Ishikawa (cell line): ENCODE results near the gene MMP14.
A peak's percentile ranks its signal among the peaks of the same experiment; 100 is the strongest.

ENCODE experiments used
- CEBPB ChIP-seq: IDR thresholded peaks from 2 replicates; pipeline ENCODE4 v1.6.1; 2012
- CREB1 ChIP-seq: IDR thresholded peaks from 2 replicates; pipeline ENCODE4 v1.6.1; 2012; ENCODE audit warnings: low read depth
- EGR1 ChIP-seq: IDR thresholded peaks from 2 replicates; pipeline ENCODE4 v1.6.1; 2012
- EP300 ChIP-seq: IDR thresholded peaks from 2 replicates; pipeline ENCODE4 v1.6.1; 2012; ENCODE audit warnings: borderline replicate concordance
- FOXM1 ChIP-seq: IDR thresholded peaks from 2 replicates; pipeline ENCODE4 v1.6.1; 2012; ENCODE audit warnings: low read depth, borderline replicate concordance
- NFIC ChIP-seq: IDR thresholded peaks from 2 replicates; pipeline ENCODE4 v1.6.1; 2012
- RAD21 ChIP-seq: IDR thresholded peaks from 2 replicates; pipeline ENCODE4 v1.6.1; 2012; ENCODE audit warnings: low read depth
- REST ChIP-seq: IDR thresholded peaks from 2 replicates; pipeline ENCODE4 v1.6.1; 2012; ENCODE audit warnings: low read depth, mild to moderate bottlenecking
- TAF1 ChIP-seq: IDR thresholded peaks from 2 replicates; pipeline ENCODE4 v1.6.1; 2012; ENCODE audit warnings: low read depth, mild to moderate bottlenecking
- TCF12 ChIP-seq: IDR thresholded peaks from 2 replicates; pipeline ENCODE4 v1.6.1; 2012; ENCODE audit warnings: low read depth
- TEAD4 ChIP-seq: IDR thresholded peaks from 2 replicates; pipeline ENCODE4 v1.6.1; 2012
- YY1 ChIP-seq: IDR thresholded peaks from 2 replicates; pipeline ENCODE4 v1.6.1; 2012; ENCODE audit warnings: low read depth
- ZBTB7A ChIP-seq: IDR thresholded peaks from 2 replicates; pipeline ENCODE4 v1.6.1; 2012; ENCODE audit warnings: low read depth
- TF ChIP-seq, protein P1 (sequence below): IDR thresholded peaks from 2 replicates; pipeline ENCODE4 v1.6.1; 2012
- TF ChIP-seq, protein P2 (sequence below): IDR thresholded peaks from 2 replicates; pipeline ENCODE4 v1.6.1; 2012

Gene MMP14

DNA sequence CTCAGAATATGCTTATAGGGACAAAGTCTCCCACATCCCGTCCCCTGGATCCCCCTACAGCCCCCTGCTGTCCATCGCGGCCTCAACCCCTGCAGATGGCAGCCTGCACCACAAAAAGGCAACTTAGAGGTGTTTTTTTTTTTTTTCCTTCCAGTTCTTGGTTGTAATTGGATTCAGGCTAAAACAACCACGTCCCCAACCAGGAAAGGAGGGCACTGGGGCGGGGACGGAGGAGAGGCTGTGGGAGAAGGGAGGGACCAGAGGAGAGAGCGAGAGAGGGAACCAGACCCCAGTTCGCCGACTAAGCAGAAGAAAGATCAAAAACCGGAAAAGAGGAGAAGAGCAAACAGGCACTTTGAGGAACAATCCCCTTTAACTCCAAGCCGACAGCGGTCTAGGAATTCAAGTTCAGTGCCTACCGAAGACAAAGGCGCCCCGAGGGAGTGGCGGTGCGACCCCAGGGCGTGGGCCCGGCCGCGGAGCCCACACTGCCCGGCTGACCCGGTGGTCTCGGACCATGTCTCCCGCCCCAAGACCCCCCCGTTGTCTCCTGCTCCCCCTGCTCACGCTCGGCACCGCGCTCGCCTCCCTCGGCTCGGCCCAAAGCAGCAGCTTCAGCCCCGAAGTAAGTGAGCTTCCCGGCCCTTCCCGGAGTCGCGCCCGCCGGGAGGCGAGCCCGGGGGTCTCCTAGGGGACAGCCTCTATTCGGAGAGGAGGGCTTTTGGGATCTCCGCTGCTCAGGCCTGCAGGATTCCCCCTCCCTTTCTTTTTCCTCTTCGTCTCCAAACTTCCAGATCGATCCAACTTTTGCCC lies at the start of gene MMP14:
Gene MMP14 (plus strand): TSS at position 285 of the 813 bp plus-strand sequence. CDS start 233 bp downstream, at position 518.
- TF ChIP-seq TAF1 (0 out of 2 replicates have a peak, but pooled peaks have one; percentile 5), CEBPB (no peak), ZBTB7A (peak; percentile 79)

- TF ChIP-seq FOXM1 (no peak), NFIC (no peak)
Measured at GRCh38 chr14:22786685-22787084, 49.7 kb upstream of the MMP14 start.

GRCh38 chr14:22791301-22791700 lies 45.1 kb upstream of the MMP14 start:
- no peak for TF ChIP-seq NFIC

GRCh38 chr14:22792158-22792557 lies 44.2 kb upstream of the MMP14 start:
- no peak for TF ChIP-seq TAF1
- TF ChIP-seq FOXM1, result no peak
- TF ChIP-seq TCF12, result no peak
- no peak for TF ChIP-seq CREB1
- no peak for TF ChIP-seq REST
- no peak for TF ChIP-seq NFIC

DNA sequence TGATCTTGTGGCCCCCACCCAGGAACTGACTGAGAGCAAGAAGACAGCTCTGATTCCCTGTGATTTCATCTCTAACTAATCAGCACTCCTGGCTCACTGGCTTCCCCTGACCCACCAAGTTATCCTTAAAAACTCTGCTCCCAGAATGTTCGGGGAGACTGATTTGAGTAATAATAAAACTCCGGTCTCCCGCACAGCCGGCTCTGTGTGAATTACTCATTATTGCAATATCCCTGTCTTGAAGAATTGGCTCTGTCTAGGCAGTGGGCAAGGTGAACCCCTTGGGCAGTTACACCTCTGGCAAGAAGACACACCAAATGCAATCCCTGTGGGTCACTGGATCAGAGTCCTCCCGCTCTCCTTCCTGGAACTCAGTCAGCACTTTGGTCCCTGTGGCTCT lies 42.4 kb upstream of the MMP14 start:
- no peak for TF ChIP-seq CREB1
- TF ChIP-seq TEAD4, result no peak
- TF ChIP-seq, protein P1, sequence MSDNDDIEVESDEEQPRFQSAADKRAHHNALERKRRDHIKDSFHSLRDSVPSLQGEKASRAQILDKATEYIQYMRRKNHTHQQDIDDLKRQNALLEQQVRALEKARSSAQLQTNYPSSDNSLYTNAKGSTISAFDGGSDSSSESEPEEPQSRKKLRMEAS, result no peak
- no peak for TF ChIP-seq EGR1
- no peak for TF ChIP-seq TAF1

DNA sequence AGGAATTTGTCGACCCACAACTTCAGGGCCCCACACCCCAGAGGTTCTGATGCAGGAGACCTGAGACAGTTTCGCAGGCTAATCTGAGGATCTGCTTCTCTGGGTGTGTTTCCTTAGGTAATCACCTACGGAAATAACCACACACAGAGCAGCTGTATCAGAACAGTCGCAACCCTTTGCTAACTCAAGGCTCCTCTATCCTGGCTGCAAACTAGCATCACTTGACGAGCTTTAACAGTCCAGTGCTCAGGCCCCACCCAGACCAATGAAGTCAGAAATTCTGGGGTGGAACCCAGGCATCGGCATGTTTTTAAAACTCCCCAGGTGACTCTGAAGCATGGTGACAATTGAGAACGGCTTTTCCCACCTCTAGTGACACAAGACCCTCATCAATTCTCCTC lies 41.8 kb upstream of the MMP14 start:
- TF ChIP-seq FOXM1 (no peak), YY1 (no peak), EGR1 (no peak), CREB1 (no peak), TEAD4 (no peak), NFIC (no peak), ZBTB7A (no peak), REST (no peak), TCF12 (no peak), TAF1 (no peak)
- TF ChIP-seq, protein P2, sequence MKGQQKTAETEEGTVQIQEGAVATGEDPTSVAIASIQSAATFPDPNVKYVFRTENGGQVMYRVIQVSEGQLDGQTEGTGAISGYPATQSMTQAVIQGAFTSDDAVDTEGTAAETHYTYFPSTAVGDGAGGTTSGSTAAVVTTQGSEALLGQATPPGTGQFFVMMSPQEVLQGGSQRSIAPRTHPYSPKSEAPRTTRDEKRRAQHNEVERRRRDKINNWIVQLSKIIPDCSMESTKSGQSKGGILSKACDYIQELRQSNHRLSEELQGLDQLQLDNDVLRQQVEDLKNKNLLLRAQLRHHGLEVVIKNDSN, result no peak

DNA sequence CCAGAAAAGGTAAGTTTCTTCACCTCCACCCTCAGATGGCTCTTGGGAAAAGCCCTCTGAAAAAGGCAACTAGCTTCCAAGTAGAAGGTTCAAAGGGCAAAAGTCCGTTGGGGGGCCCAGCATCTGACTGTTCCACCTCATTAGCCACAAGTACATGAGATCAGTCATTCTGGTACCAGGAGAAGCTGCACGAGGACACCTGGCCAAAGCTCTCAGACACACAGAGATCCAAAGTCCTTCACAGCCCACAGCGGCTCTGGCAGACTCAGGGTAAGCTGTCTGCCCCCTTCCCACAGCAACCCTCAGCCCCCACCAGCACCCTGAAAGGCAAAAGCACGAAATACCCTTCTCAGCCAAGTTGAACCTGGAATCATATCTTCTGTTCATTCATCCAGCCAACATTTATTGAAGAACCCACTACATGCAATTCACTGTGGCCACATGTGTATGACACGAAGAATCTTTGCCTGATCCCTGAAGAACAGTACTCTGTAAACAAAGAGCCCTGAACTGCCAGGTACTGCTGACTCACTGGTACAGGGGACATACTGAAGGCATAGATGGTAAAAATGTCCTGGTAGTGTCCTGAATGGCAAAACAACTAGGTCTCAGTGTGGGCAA lies 40.2 kb upstream of the MMP14 start:
- TF ChIP-seq ZBTB7A (no peak), CEBPB (no peak), TEAD4 (no peak), REST (no peak), EP300 (no peak), NFIC (no peak), EGR1 (no peak), TAF1 (no peak), RAD21 (no peak), TCF12 (no peak)
